GM06990 (cell line): ENCODE data around the gene TAF4.

ENCODE experiments used
- DNase-seq: peaks from one replicate; pipeline ENCODE4 v3.0.0-alpha.2; 2011; ENCODE audit not compliant: insufficient read length; ENCODE audit errors: extremely low read depth
- H3K27me3 ChIP-seq: replicated peaks from 2 replicates; pipeline ENCODE4 v1.6.0; 2011; ENCODE audit warnings: low read length; ENCODE audit not compliant: control insufficient read depth, insufficient read depth
- H3K36me3 ChIP-seq: 2 replicates; pipeline ENCODE4 v1.5.1; 2011; ENCODE audit warnings: low read length; ENCODE audit not compliant: control insufficient read depth, insufficient read depth
- H3K4me3 ChIP-seq: replicated peaks from 2 replicates; pipeline ENCODE4 v1.5.1; 2011; ENCODE audit warnings: low read depth, mild to moderate bottlenecking, control low read depth, low read length
- CTCF ChIP-seq: IDR thresholded peaks from 2 replicates; pipeline ENCODE4 v1.5.1; 2011; ENCODE audit warnings: low read length, control low read depth, mild to moderate bottlenecking, inconsistent platforms; ENCODE audit not compliant: insufficient read depth, poor library complexity, severe bottlenecking

Gene TAF4

GRCh38 chr20:62001178-62001715 is 64.4 kb downstream of the TAF4 start:
- TF ChIP-seq CTCF: no peak
- Histone ChIP-seq H3K36me3 (peaks cover 34% of the 10 kb centered on the region), H3K4me3 (no peak overlapping the region), H3K27me3 (no peaks in the 10 kb centered on the region)
- no peak for DNase-seq

GRCh38 chr20:61998343-61999121 is 67.1 kb downstream of the TAF4 start:
- Histone ChIP-seq H3K36me3 (peaks cover 32% of the 10 kb centered on the region), H3K4me3 (no peak overlapping the region), H3K27me3 (no peaks in the 10 kb centered on the region)
- no peak for DNase-seq
- no peak for TF ChIP-seq CTCF

- Histone ChIP-seq H3K4me3 (no peak overlapping the region), H3K27me3 (no peaks in the 10 kb centered on the region), H3K36me3 (peaks cover 33% of the 10 kb centered on the region)
- no peak for TF ChIP-seq CTCF
- DNase-seq: no peak
Measured at GRCh38 chr20:61997891-61998290, 67.8 kb downstream of the TAF4 start.

GRCh38 chr20:61997372-61997771 is 68.3 kb downstream of the TAF4 start:
- Histone ChIP-seq H3K27me3 (no peaks in the 10 kb centered on the region), H3K4me3 (no peak overlapping the region), H3K36me3 (peaks cover 35% of the 10 kb centered on the region)
- no peak for TF ChIP-seq CTCF
- DNase-seq: no peak

GRCh38 chr20:61994546-61994945 is 71.1 kb downstream of the TAF4 start:
- TF ChIP-seq CTCF: no peak
- Histone ChIP-seq H3K27me3 (no peaks in the 10 kb centered on the region), H3K4me3 (no peak overlapping the region), H3K36me3 (peaks cover 28% of the 10 kb centered on the region)
- no peak for DNase-seq

GRCh38 chr20:61993058-61993457 is 72.6 kb downstream of the TAF4 start:
- H3K4me3 ChIP-seq: no peak overlapping the region
- H3K27me3 ChIP-seq: no peaks in the 10 kb centered on the region
- TF ChIP-seq CTCF: no peak
- DNase-seq: no peak
- H3K36me3 ChIP-seq: peaks cover 24% of the 10 kb centered on the region
